SK-N-SH (cell line): ENCODE data around the gene FBXL12. TPM values are rescaled to one million over a fixed set of nuclear protein-coding genes. Genes with fewer than 3 reads are reported as not detected.

ENCODE experiments used
- CTCF ChIA-PET: fragments of 300-600, 350-600 bp; formaldehyde crosslinking; extraction: SDS; loops from one replicate; lab custom pipeline; 2021; lab: Yijun Ruan, JAX
- POLR2A ChIA-PET: fragments of 350-600 bp; sonication (Branson Sonifier 250); formaldehyde crosslinking; extraction: SDS; loops from one replicate; lab custom pipeline; 2020; ENCODE audit warnings: antibody characterized with exemption, inconsistent platforms; lab: Yijun Ruan, JAX
- DNase-seq: peaks from one replicate; pipeline ENCODE4 v3.0.0; 2012
- H2AFZ ChIP-seq: fragments of 200-600 bp; sonication (generic); 2 replicates; pipeline ENCODE4 v1.8.1; 2016; ENCODE audit warnings: antibody characterized with exemption, mild to moderate bottlenecking, low read depth
- H3F3A ChIP-seq: fragments of 200-600 bp; sonication (generic); replicated peaks from 2 replicates; pipeline ENCODE3; 2016; ENCODE audit warnings: antibody characterized with exemption, mild to moderate bottlenecking; ENCODE audit not compliant: insufficient read depth
- H3K27ac ChIP-seq, 2 experiments: fragments of 200-500 bp in 1 of 2; fragments of 200-600 bp in 1 of 2; sonication (Bioruptor generic) in 1 of 2; sonication (generic), shearing (Covaris generic) in 1 of 2; 2 replicates each; pipeline versions ENCODE4 v1.5.1 to v1.6.1; 2014 to 2016; ENCODE audit warnings: low read depth in 2 of 2, inconsistent platforms in 1 of 2, low read length in 1 of 2, mild to moderate bottlenecking in 1 of 2, mixed read lengths in 1 of 2
- H3K27me3 ChIP-seq: fragments of 200-600 bp; sonication (generic), shearing (Covaris generic); 2 replicates; pipeline ENCODE4 v1.6.1; 2016; ENCODE audit warnings: mixed run types; ENCODE audit not compliant: insufficient read depth
- H3K36me3 ChIP-seq, 2 experiments: fragments of 200-500 bp in 1 of 2; fragments of 200-600 bp in 1 of 2; sonication (Bioruptor generic) in 1 of 2; sonication (generic) in 1 of 2; replicated peaks in 1 of 2; 2 replicates each; pipeline versions ENCODE3 to v1.5.1; 2014 to 2016; ENCODE audit warnings: low read length in 1 of 2, mild to moderate bottlenecking in 1 of 2; ENCODE audit not compliant: insufficient read depth in 2 of 2, control insufficient read depth in 1 of 2
- H3K4me1 ChIP-seq, 2 experiments: fragments of 200-500 bp in 1 of 2; fragments of 200-600 bp in 1 of 2; sonication (Bioruptor generic) in 1 of 2; sonication (generic), shearing (Covaris generic) in 1 of 2; 2 replicates each; pipeline versions ENCODE4 v1.5.1 to v1.6.1; 2014 to 2016; ENCODE audit warnings: low read depth in 1 of 2, low read length in 1 of 2, mixed run types in 1 of 2; ENCODE audit not compliant: insufficient read depth in 2 of 2, control insufficient read depth in 1 of 2
- H3K4me2 ChIP-seq: fragments of 200-600 bp; sonication (generic), shearing (Covaris generic); 2 replicates; pipeline ENCODE4 v1.6.1; 2017; ENCODE audit warnings: mixed run types
- H3K4me3 ChIP-seq, 2 experiments: fragments of 200-500 bp in 1 of 2; fragments of 200-600 bp in 1 of 2; sonication (Bioruptor generic) in 1 of 2; sonication (generic), shearing (Covaris generic) in 1 of 2; 2 replicates each; pipeline versions ENCODE4 v1.5.1 to v1.8.1; 2014 to 2016; ENCODE audit warnings: low read depth in 2 of 2, inconsistent platforms in 1 of 2, low read length in 1 of 2, mild to moderate bottlenecking in 1 of 2, mixed read lengths in 1 of 2, moderate library complexity in 1 of 2
- H3K79me2 ChIP-seq: fragments of 200-600 bp; sonication (generic); 2 replicates; pipeline ENCODE4 v1.8.1; 2017; ENCODE audit warnings: mild to moderate bottlenecking; ENCODE audit not compliant: insufficient read depth
- H3K9ac ChIP-seq: fragments of 200-600 bp; sonication (generic); 2 replicates; pipeline ENCODE4 v1.6.1; 2017; ENCODE audit warnings: mixed run types
- H3K9me2 ChIP-seq: fragments of 200-600 bp; sonication (generic); 2 replicates; pipeline ENCODE4 v1.6.1; 2017; ENCODE audit warnings: mixed run types
- H3K9me3 ChIP-seq: fragments of 200-600 bp; sonication (generic); 2 replicates; pipeline ENCODE4 v1.6.1; 2017; ENCODE audit warnings: mixed run types, mild to moderate bottlenecking, moderate library complexity
- H4K20me1 ChIP-seq: fragments of 200-600 bp; sonication (generic); 2 replicates; pipeline ENCODE4 v1.6.1; 2017; ENCODE audit warnings: mild to moderate bottlenecking, mixed run types; ENCODE audit not compliant: insufficient read depth
- EP300 ChIP-seq, 2 experiments: IDR thresholded peaks; 2 replicates each; pipeline versions ENCODE4 v1.4.0 to v1.6.1; 2012; ENCODE audit warnings: borderline replicate concordance in 1 of 2, low read depth in 1 of 2, low read length in 1 of 2
- EZH2phosphoT487 ChIP-seq: fragments of 200-600 bp; sonication (generic); IDR thresholded peaks from 2 replicates; pipeline ENCODE4 v1.6.1; 2017; ENCODE audit warnings: low read depth, mixed run types, mild to moderate bottlenecking, antibody characterized with exemption, moderate library complexity, borderline replicate concordance
- FOXJ3 ChIP-seq: sonication (generic); formaldehyde crosslinking; IDR thresholded peaks from 2 replicates; pipeline ENCODE4 v1.5.1; 2020; ENCODE audit warnings: mild to moderate bottlenecking, missing genetic modification reagents
- GABPA ChIP-seq: IDR thresholded peaks from 2 replicates; pipeline ENCODE4 v1.4.0; 2012; ENCODE audit warnings: low read depth, mild to moderate bottlenecking
- JUND ChIP-seq: IDR thresholded peaks from 2 replicates; pipeline ENCODE4 v1.4.0; 2012
- MEF2A ChIP-seq: IDR thresholded peaks from 2 replicates; pipeline ENCODE4 v1.4.0; 2012; ENCODE audit warnings: low read depth, borderline replicate concordance
- MXI1 ChIP-seq: IDR thresholded peaks from 2 replicates; pipeline ENCODE4 v1.6.1; 2012; ENCODE audit warnings: mild to moderate bottlenecking, low read depth, low read length, improper control_type of control experiment
- RAD21 ChIP-seq: IDR thresholded peaks from 2 replicates; pipeline ENCODE4 v1.6.1; 2012; ENCODE audit warnings: mild to moderate bottlenecking, low read length
- RCOR1 ChIP-seq: fragments of 150-350 bp; IDR thresholded peaks from 2 replicates; pipeline ENCODE4 v1.6.1; 2017; ENCODE audit warnings: antibody characterized with exemption, low read length
- SIN3A ChIP-seq: IDR thresholded peaks from 2 replicates; pipeline ENCODE4 v1.6.1; 2012; ENCODE audit warnings: low read depth, mild to moderate bottlenecking, low read length, moderate library complexity, borderline replicate concordance
- WGBS: methylation state at CpG from one replicate; pipeline ENCODE4 v1.1.6; 2017; ENCODE audit warnings: low lambda C conversion rate; 5-methylcytosine and 5-hydroxymethylcytosine counted together
- polyA plus RNA-seq, 3 experiments: library from polyadenylated mRNA; depleted of rRNA; stranded (reverse); fragments of >200 nt; gene quantifications; 2 replicates each; pipeline ENCODE4 v1.2.3, GENCODE V29; 2012
- TF ChIP-seq, protein P1 (sequence below): fragments of 150-350 bp; IDR thresholded peaks from 2 replicates; pipeline ENCODE4 v1.6.1; 2016; ENCODE audit warnings: mild to moderate bottlenecking, low read depth, low read length
- TF ChIP-seq, protein P2 (sequence below): fragments of 150-350 bp; IDR thresholded peaks from 2 replicates; pipeline ENCODE4 v1.6.1; 2017; ENCODE audit warnings: antibody characterized with exemption, low read length, low read depth, borderline replicate concordance

Gene FBXL12
- polyA plus RNA-seq, 1 of the 3 experiments (the other 2 are of a cell fraction): 27.1 TPM

DNA sequence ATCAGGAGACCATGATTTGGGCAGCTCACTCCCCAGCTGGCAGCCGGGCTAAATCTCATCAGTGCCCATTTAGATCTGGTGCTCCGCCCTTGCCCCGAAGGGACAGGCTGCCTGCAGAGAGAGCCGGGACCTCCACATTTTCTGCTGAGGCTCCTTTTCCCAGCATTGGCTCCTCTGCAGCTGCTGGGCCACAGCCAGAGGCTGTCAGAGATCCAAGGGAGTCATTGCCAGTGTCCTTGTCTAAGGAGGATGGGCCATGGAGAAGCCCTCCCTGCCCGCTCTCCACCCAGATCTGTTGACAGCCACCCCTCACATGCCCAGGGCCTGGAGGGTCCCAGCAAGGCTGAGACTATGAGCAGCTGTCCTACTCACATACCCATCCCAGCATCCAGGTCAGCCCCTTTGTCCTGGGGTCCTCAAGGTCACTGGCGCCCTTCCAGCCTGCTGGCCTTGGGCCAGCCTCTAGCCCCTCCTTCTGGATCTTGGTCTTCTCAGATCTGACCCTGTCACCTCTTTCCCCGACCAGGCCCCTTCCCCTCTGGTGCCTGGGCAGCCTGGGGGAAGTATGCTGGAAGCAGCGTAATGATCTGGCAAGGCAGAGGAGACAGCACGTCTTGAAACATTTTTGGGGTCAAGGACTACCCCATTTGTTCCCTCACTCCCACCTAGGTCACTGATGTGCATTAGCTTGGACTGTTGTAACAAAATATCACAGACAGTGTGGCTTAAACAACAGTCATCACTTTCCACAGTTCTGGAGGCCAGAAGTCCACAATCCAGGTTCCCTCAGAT, 24.2 kb upstream of the FBXL12 start (continued):
- TF ChIP-seq, protein P1, sequence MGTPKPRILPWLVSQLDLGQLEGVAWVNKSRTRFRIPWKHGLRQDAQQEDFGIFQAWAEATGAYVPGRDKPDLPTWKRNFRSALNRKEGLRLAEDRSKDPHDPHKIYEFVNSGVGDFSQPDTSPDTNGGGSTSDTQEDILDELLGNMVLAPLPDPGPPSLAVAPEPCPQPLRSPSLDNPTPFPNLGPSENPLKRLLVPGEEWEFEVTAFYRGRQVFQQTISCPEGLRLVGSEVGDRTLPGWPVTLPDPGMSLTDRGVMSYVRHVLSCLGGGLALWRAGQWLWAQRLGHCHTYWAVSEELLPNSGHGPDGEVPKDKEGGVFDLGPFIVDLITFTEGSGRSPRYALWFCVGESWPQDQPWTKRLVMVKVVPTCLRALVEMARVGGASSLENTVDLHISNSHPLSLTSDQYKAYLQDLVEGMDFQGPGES: no peak
- no peak for TF ChIP-seq FOXJ3 (CRISPR knock-in tag)
- TF ChIP-seq, all 33 proteins: peak for 0

DNA sequence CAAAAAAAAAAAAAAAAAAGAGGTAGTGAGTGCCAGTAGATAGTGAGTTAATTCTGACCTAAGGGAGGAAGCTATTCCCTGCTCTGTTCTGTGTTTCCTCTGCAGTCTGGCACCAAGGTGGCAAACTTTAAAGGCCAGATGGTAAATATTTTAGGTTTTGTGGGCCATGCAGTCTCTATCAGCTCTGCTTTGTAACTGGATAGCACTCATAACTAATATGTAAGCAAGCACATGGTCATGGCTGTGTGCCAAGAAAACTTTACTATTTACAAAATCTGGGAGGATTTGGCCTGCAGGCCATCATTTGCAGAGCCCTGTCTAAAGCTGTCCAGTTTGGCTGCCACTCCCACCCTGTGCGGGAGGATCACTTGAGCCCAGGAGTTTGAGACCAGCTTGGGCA, 20.5 kb upstream of the FBXL12 start:
- H3K27me3 ChIP-seq: no peaks in the 10 kb centered on the region
- peaks cover 2% of the 10 kb centered on the region for H3F3A ChIP-seq
- H3K9ac ChIP-seq: no peak overlapping the region
- no peaks in the 10 kb centered on the region for H3K9me3 ChIP-seq
- ChIA-PET CTCF (interaction anchor here (0.5 to 1.8 kb wide), 3 partner anchors 8 to 170 kb away, joined by 3 to 6 read pairs (median 3); no protein-coding TSS in a partner anchor), POLR2A (interaction anchor here (0.6 to 2.1 kb wide), 2 partner anchors 10 to 531 kb away, joined by 3 to 8 read pairs; no protein-coding TSS in a partner anchor)
- no peaks in the 10 kb centered on the region for H3K9me2 ChIP-seq
- 92% methylated on average over 1 of the region's 1 CpG for WGBS
- H3K79me2 ChIP-seq: peaks cover 36% of the 10 kb centered on the region
- H3K4me2 ChIP-seq: no peak overlapping the region
- no peak for DNase-seq
- TF ChIP-seq, protein P1: no peak
- TF ChIP-seq, protein P2, sequence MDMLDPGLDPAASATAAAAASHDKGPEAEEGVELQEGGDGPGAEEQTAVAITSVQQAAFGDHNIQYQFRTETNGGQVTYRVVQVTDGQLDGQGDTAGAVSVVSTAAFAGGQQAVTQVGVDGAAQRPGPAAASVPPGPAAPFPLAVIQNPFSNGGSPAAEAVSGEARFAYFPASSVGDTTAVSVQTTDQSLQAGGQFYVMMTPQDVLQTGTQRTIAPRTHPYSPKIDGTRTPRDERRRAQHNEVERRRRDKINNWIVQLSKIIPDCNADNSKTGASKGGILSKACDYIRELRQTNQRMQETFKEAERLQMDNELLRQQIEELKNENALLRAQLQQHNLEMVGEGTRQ: no peak
- 0 out of 2 replicates have a peak, but pooled peaks have one; percentile 21 for TF ChIP-seq RCOR1
- peak; percentile 51; the same call in 1 of the 2 replicates for TF ChIP-seq MXI1
- H3K4me3 ChIP-seq: no peak overlapping the region
- H3K4me1 ChIP-seq: peaks cover 0 to 13% of the 10 kb centered on the region in 2 experiments; a peak in 1 of 4 replicates
- H3K27ac ChIP-seq: no peak overlapping the region
- no peak overlapping the region for H2AFZ ChIP-seq
- peaks cover 3% of the 10 kb centered on the region; the same call in 1 of the 2 replicates for H4K20me1 ChIP-seq
- peaks cover 25 to 39% of the 10 kb centered on the region in 2 experiments for H3K36me3 ChIP-seq

DNA sequence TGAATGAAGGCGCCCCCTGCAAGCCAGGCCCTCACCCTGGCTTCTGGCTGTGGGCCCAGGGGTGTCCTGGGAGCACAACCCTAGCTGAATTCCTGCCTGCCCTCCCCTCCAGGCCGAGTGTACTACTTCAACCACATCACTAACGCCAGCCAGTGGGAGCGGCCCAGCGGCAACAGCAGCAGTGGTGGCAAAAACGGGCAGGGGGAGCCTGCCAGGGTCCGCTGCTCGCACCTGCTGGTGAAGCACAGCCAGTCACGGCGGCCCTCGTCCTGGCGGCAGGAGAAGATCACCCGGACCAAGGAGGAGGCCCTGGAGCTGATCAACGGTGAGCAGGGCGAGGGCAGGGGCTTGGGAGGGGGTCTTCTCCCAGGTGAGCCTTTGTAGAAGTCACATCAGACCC, 19.4 kb upstream of the FBXL12 start:
- Histone ChIP-seq H2AFZ (no peak overlapping the region), H3K36me3 (peaks cover 28 to 31% of the 10 kb centered on the region in 2 experiments), H3K79me2 (peaks cover 38% of the 10 kb centered on the region), H3K4me1 (peaks cover 0 to 17% of the 10 kb centered on the region in 2 experiments; a peak in 1 of 4 replicates), H3K4me2 (no peak overlapping the region), H4K20me1 (peaks cover 3% of the 10 kb centered on the region; the same call in 1 of the 2 replicates), H3K4me3 (no peak overlapping the region), H3F3A (peaks cover 11% of the 10 kb centered on the region), H3K9me3 (no peaks in the 10 kb centered on the region), H3K9ac (no peak overlapping the region), H3K27me3 (no peaks in the 10 kb centered on the region), H3K9me2 (no peaks in the 10 kb centered on the region), H3K27ac (no peak overlapping the region)
- CTCF ChIA-PET: interaction anchor here (1.0 to 1.8 kb wide), 3 partner anchors 9 to 189 kb away, joined by 3 to 6 read pairs (median 3); no protein-coding TSS in a partner anchor
- no peak for TF ChIP-seq EZH2phosphoT487
- no peak for TF ChIP-seq RAD21
- TF ChIP-seq SIN3A: no peak
- TF ChIP-seq EP300 (IDR thresholded peaks at IDR 0.05; ENCODE audit: borderline replicate concordance in 1 of 2, low read depth in 1 of 2, low read length in 1 of 2): no peak
- no peak for TF ChIP-seq MEF2A
- TF ChIP-seq RCOR1: no peak
- TF ChIP-seq JUND: no peak
- TF ChIP-seq FOXJ3 (CRISPR knock-in tag): no peak
- no peak for TF ChIP-seq GABPA
- no peak for DNase-seq
- POLR2A ChIA-PET: no interaction called here
- 80% methylated on average over 2 of the region's 15 CpGs for whole genome bisulfite sequencing
